ENCODE data around the gene ATP5F1B. TPM values are rescaled to one million over a fixed set of nuclear protein-coding genes. Genes with fewer than 3 reads are reported as not detected.

Gene ATP5F1B
- total and polyA plus RNA-seq, 2 of the 13 experiments (the other 11 are each of a cell fraction or from before 2014, with no cell fraction given), result 1,051 to 1,180 TPM

DNA sequence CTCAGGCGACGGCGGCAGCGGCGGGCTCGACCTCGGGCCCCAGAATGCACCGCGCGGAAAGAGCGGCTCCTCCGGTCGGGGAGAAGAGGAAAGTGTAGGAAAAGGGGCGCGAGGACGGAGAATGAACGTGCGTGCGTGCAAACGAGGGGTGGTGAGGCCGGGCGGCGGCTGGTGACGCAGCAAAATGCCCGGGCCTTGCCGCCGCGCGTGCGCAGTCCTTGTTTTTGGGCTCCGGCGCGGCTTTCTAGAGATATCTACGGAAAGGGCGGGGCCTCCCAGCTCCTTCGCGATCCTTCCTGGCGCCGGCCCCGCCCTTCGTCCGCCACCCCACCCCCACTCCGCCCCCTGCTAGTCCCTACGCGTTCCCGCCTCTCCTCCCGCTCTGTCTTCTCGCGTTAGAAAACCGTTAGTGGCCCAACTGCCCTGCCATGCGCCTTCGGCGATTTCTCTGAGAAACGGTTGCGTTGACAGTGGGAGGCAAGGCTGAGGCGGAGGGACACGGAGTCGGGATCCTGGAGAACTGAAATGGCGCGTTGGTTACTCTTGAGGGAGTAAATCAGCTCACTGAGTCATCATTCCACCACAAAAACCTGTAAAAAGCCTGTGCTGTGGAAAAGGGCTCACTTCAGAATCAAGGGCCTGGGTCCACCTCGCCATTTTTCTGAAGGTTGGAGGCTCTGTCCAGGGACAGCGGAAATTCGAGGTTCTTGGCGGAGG lies 42.5 kb upstream of the ATP5F1B start, which contains the start of gene PTGES3 (continued):
- no peak for TF ChIP-seq TBX3 (IDR thresholded peaks at IDR 0.05; ENCODE audit: borderline replicate concordance)
- no peak for TF ChIP-seq POLR2AphosphoS2 (IDR thresholded peaks at IDR 0.05; ENCODE audit: low read depth, low read length)
- TF ChIP-seq ZFYVE20 (CRISPR knock-in tag; IDR thresholded peaks at IDR 0.05; ENCODE audit: borderline replicate concordance, low read depth), result no peak
- no peak for TF ChIP-seq FOXP1 (IDR thresholded peaks at IDR 0.05)
- TF ChIP-seq FOXP1 (CRISPR knock-in tag; IDR thresholded peaks at IDR 0.05), result no peak; the same call in 1 of the 2 replicates
- TF ChIP-seq CBX5 (CRISPR knock-in tag; IDR thresholded peaks at IDR 0.05; ENCODE audit: borderline replicate concordance), result peak; percentile 45
- TF ChIP-seq CENPX (CRISPR knock-in tag; IDR thresholded peaks at IDR 0.05), result no peak
- peak; percentile 55 for TF ChIP-seq FOSL2 (CRISPR knock-in tag; IDR thresholded peaks at IDR 0.05)
- 0 out of 2 replicates have a peak, but pooled peaks have one; percentile 20 for TF ChIP-seq FOXK2 (IDR thresholded peaks at IDR 0.05)
- peak; percentile 77; the same call in 1 of the 2 replicates for TF ChIP-seq ZBTB20 (CRISPR knock-in tag; IDR thresholded peaks at IDR 0.05; ENCODE audit: borderline replicate concordance, low read depth)
- TF ChIP-seq ZNF619 (CRISPR knock-in tag; IDR thresholded peaks at IDR 0.05), result no peak
- TF ChIP-seq HNRNPL (IDR thresholded peaks at IDR 0.05; ENCODE audit: low read depth, low read length), result 0 out of 2 replicates have a peak, but pooled peaks have one; percentile 29
- TF ChIP-seq, protein P1, sequence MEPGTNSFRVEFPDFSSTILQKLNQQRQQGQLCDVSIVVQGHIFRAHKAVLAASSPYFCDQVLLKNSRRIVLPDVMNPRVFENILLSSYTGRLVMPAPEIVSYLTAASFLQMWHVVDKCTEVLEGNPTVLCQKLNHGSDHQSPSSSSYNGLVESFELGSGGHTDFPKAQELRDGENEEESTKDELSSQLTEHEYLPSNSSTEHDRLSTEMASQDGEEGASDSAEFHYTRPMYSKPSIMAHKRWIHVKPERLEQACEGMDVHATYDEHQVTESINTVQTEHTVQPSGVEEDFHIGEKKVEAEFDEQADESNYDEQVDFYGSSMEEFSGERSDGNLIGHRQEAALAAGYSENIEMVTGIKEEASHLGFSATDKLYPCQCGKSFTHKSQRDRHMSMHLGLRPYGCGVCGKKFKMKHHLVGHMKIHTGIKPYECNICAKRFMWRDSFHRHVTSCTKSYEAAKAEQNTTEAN (CRISPR knock-in tag; conservative IDR thresholded peaks at IDR 0.05), result peak; percentile 92
- TF ChIP-seq ZKSCAN1 (IDR thresholded peaks at IDR 0.05; ENCODE audit: low read length), result no peak
- TF ChIP-seq ZNF232 (CRISPR knock-in tag; IDR thresholded peaks at IDR 0.05; ENCODE audit: borderline replicate concordance), result peak; percentile 94; the same call in 1 of the 2 replicates
- TF ChIP-seq DNMT1 (CRISPR knock-in tag; IDR thresholded peaks at IDR 0.05), result peak; percentile 22
- no peak for TF ChIP-seq ZNF589 (CRISPR knock-in tag; conservative IDR thresholded peaks at IDR 0.05)
- no peak for TF ChIP-seq ZNF12 (CRISPR knock-in tag; IDR thresholded peaks at IDR 0.05)
- TF ChIP-seq EP300 (IDR thresholded peaks at IDR 0.05; ENCODE audit: low read depth in 2 of 2, low read length in 2 of 2), result no peak; a peak in 1 of 4 replicates
- peak; percentile 9; the same call in 1 of the 2 replicates for TF ChIP-seq EP300 (CRISPR knock-in tag; IDR thresholded peaks at IDR 0.05; ENCODE audit: borderline replicate concordance)
- peak; percentile 79; the same call in 1 of the 2 replicates for TF ChIP-seq ZNF792 (CRISPR knock-in tag; IDR thresholded peaks at IDR 0.05)
- TF ChIP-seq ZSCAN20 (CRISPR knock-in tag; IDR thresholded peaks at IDR 0.05; ENCODE audit: borderline replicate concordance), result peak; percentile 94
- TF ChIP-seq CREB1 (IDR thresholded peaks at IDR 0.05), result peak; percentile 84
- peak; percentile 78 for TF ChIP-seq CREB1 (CRISPR knock-in tag; IDR thresholded peaks at IDR 0.05)
- TF ChIP-seq ZBTB7A (CRISPR knock-in tag; IDR thresholded peaks at IDR 0.05), result peak; percentile 79; the same call in 1 of the 2 replicates
- peak; percentile 85; the same call in 1 of the 2 replicates for TF ChIP-seq SAFB2 (CRISPR knock-in tag; IDR thresholded peaks at IDR 0.05; ENCODE audit: borderline replicate concordance, low read depth)
- TF ChIP-seq, protein P2, sequence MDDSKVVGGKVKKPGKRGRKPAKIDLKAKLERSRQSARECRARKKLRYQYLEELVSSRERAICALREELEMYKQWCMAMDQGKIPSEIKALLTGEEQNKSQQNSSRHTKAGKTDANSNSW (CRISPR knock-in tag; IDR thresholded peaks at IDR 0.05; ENCODE audit: borderline replicate concordance), result peak; percentile 37; the same call in 1 of the 2 replicates
- no peak for TF ChIP-seq KLF13 (CRISPR knock-in tag; IDR thresholded peaks at IDR 0.05)
- TF ChIP-seq EHMT2 (IDR thresholded peaks at IDR 0.05; ENCODE audit: borderline replicate concordance, low read depth, low read length), result no peak
- 0 out of 2 replicates have a peak, but pooled peaks have one; percentile 90 for TF ChIP-seq REL (CRISPR knock-in tag; conservative IDR thresholded peaks at IDR 0.05)
- no peak for TF ChIP-seq ZFAT (CRISPR knock-in tag; conservative IDR thresholded peaks at IDR 0.05)

Data from HepG2 (cell line).